ENCODE measurements around the gene TDRKH.

DNA sequence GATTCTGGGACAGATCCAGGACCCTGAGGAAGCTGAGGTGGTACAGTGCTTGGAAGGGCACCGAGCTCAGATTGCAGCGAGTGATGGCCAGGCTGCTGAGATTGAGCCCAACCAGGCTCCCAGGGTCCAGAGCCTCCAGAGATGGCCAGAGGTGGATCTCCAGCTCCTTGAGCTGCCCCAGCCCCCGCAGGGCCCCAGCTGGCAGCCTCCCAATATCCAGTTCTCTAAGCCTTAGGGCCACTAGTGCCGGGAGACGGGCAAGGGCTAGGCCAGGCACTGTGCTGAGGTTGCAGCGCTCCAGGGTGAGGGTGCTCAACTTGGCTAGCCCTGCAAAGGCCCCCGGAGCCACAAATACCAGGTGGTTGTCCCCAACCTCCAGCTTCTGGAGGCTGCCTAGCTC is 11.5 kb upstream of the TDRKH start:
- TF ChIP-seq ZFX (IDR thresholded peaks at IDR 0.05; ENCODE audit: borderline replicate concordance), result no peak
- TF ChIP-seq, protein P1, sequence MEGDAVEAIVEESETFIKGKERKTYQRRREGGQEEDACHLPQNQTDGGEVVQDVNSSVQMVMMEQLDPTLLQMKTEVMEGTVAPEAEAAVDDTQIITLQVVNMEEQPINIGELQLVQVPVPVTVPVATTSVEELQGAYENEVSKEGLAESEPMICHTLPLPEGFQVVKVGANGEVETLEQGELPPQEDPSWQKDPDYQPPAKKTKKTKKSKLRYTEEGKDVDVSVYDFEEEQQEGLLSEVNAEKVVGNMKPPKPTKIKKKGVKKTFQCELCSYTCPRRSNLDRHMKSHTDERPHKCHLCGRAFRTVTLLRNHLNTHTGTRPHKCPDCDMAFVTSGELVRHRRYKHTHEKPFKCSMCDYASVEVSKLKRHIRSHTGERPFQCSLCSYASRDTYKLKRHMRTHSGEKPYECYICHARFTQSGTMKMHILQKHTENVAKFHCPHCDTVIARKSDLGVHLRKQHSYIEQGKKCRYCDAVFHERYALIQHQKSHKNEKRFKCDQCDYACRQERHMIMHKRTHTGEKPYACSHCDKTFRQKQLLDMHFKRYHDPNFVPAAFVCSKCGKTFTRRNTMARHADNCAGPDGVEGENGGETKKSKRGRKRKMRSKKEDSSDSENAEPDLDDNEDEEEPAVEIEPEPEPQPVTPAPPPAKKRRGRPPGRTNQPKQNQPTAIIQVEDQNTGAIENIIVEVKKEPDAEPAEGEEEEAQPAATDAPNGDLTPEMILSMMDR (IDR thresholded peaks at IDR 0.05), result no peak
